ENCODE results near the gene DNM2. TPM values are rescaled to one million over a fixed set of nuclear protein-coding genes. Genes with fewer than 3 reads are reported as not detected.

Gene DNM2
- total and polyA plus RNA-seq, 9 of the 15 experiments (the other 6 are each of a cell fraction or from before 2014, with no cell fraction given) = 2.2 to 161 (median 72.6) TPM

- TF ChIP-seq RBM25 (IDR thresholded peaks at IDR 0.05; ENCODE audit: low read depth, low read length, severe bottlenecking) (peak; percentile 57), PTBP1 (IDR thresholded peaks at IDR 0.05; ENCODE audit: low read depth, low read length) (0 out of 2 replicates have a peak, but pooled peaks have one; percentile 29), ATF3 (IDR thresholded peaks at IDR 0.05) (0 out of 2 replicates have a peak, but pooled peaks have one; percentile 13), ATF3 (CRISPR knock-in tag; conservative IDR thresholded peaks at IDR 0.05) (no peak)
Measured at GRCh38 chr19:10852098-10852800, 134.4 kb downstream of the DNM2 start (continued).

GRCh38 chr19:10852941-10853340, 135.1 kb downstream of the DNM2 start:
- in situ Hi-C loops (cut with MboI) = no loop called here
- POLR2A ChIA-PET = interaction anchor here (0.9 to 1.1 kb wide), 2 partner anchors 13 to 32 kb away, joined by 3 to 4 read pairs; no protein-coding TSS in a partner anchor
- FAIRE-seq = no peak

More at GRCh38 chr19:10852941-10853340, 135.1 kb downstream of the DNM2 start:
- WGBS (ENCODE audit: insufficient coverage, low coverage, missing lambda C conversion rate) = 34% methylated on average over 7 of the region's 7 CpGs
- no TSS peak for BruUV-seq (replicated peaks)
- H3K4me3 ChIP-seq = no peak overlapping the region
- intact Hi-C loops (cut with micrococcal nuclease) = no loop called here
- no peaks in the 10 kb centered on the region for H4K20me1 ChIP-seq (replicated peaks; ENCODE audit: control insufficient read depth, insufficient read depth, low read length)
- H3K27me3 ChIP-seq (ENCODE audit: control insufficient read depth in 2 of 2, insufficient read depth in 2 of 2, low read length in 2 of 2) = no peaks in the 10 kb centered on the region
- DNase-seq (ENCODE audit: extremely low read depth in 1 of 4, low spot score in 3 of 4) (no peak), ATAC-seq (no peak)
- no peaks in the 10 kb centered on the region for H3K79me2 ChIP-seq (ENCODE audit: control insufficient read depth, insufficient read depth, low read length)
- CTCF ChIA-PET (ENCODE audit: low intra/inter-chr PET ratio) = no interaction called here
- TF ChIP-seq ZNF121 (CRISPR knock-in tag; conservative IDR thresholded peaks at IDR 0.05) = peak; percentile 27
- TF ChIP-seq ZKSCAN3 (CRISPR knock-in tag; IDR thresholded peaks at IDR 0.05) = no peak
- no peak for TF ChIP-seq CLOCK (CRISPR knock-in tag; IDR thresholded peaks at IDR 0.05; ENCODE audit: borderline replicate concordance)
- TF ChIP-seq TFE3 (CRISPR knock-in tag; IDR thresholded peaks at IDR 0.05) = no peak
- no peak for TF ChIP-seq MAX (CRISPR knock-in tag; IDR thresholded peaks at IDR 0.05)
- TF ChIP-seq OTX1 (CRISPR knock-in tag; IDR thresholded peaks at IDR 0.05) = no peak
- TF ChIP-seq CEBPB (tag; IDR thresholded peaks at IDR 0.05) = peak; percentile 73
- TF ChIP-seq RCOR1 (IDR thresholded peaks at IDR 0.05; ENCODE audit: borderline replicate concordance in 1 of 2, low read depth in 2 of 2, low read length in 2 of 2) = no peak
- no peak for TF ChIP-seq PTBP1 (IDR thresholded peaks at IDR 0.05; ENCODE audit: low read depth, low read length)
- no peaks in the 10 kb centered on the region for H3K9me3 ChIP-seq (replicated peaks; ENCODE audit: control insufficient read depth, insufficient read depth, low read depth, low read length)
- H3K4me1 ChIP-seq (replicated peaks in 1 of 2; ENCODE audit: control insufficient read depth in 2 of 2, insufficient read depth in 2 of 2, low read length in 2 of 2) = peaks cover 0 to 8% of the 10 kb centered on the region in 2 experiments; a peak in 1 of 5 replicates
- no peaks in the 10 kb centered on the region for H3K9me1 ChIP-seq (ENCODE audit: control insufficient read depth, insufficient read depth, low read length)
- no peak overlapping the region for H3K4me2 ChIP-seq (ENCODE audit: insufficient read depth, low read length)
- H3K36me3 ChIP-seq (ENCODE audit: control insufficient read depth, insufficient read depth, low read length) = no peaks in the 10 kb centered on the region
- H2AFZ ChIP-seq (ENCODE audit: low read depth, low read length) = no peak overlapping the region
- H3K27ac ChIP-seq (ENCODE audit: extremely low read depth, low read depth, low read length) = no peak overlapping the region
- no peak overlapping the region for H3K9ac ChIP-seq (ENCODE audit: insufficient read depth in 1 of 2, low read depth in 2 of 2, low read length in 2 of 2)
